IPS-NIHi7 (cell line): Measurements from ENCODE around the gene LRRC8E.
"Not testable (repeated sequence)": the region's sequence is repeated elsewhere in the genome, so short reads cannot be mapped to it uniquely, and the experiment has no call there.

Experiments
- DNase-seq: peaks from one replicate; pipeline ENCODE4 v3.0.0; 2012; ENCODE audit warnings: mixed read lengths; ENCODE audit errors: extremely low spot score

The LRRC8E gene

GRCh38 chr19:7920519-7921301, 32.4 kb downstream of the LRRC8E start:
- DNase-seq = peak; percentile 88

GRCh38 chr19:7921302-7921966, 33.1 kb downstream of the LRRC8E start:
- no peak for DNase-seq

- no peak for DNase-seq
Measured at GRCh38 chr19:7921967-7922835, 33.9 kb downstream of the LRRC8E start.

- no peak for DNase-seq
Measured at GRCh38 chr19:7922836-7923195, 34.5 kb downstream of the LRRC8E start.

- DNase-seq = no peak
Measured at GRCh38 chr19:7923295-7924191, 35.2 kb downstream of the LRRC8E start.

- no peak for DNase-seq
Measured at GRCh38 chr19:7924241-7924640, 35.9 kb downstream of the LRRC8E start.

GRCh38 chr19:7924651-7925170, 36.4 kb downstream of the LRRC8E start:
- DNase-seq = no peak

- DNase-seq = peak; percentile 86
Measured at GRCh38 chr19:7925171-7925851, 37.0 kb downstream of the LRRC8E start.

GRCh38 chr19:7926021-7926726, 37.9 kb downstream of the LRRC8E start, which contains the start of gene CTXN1:
TSS of gene CTXN1 (minus strand) at chr19:7926135. CDS start at chr19:7925538, 597 bp downstream.
- DNase-seq = peak; percentile 87

- no peak for DNase-seq
Measured at GRCh38 chr19:7926727-7927604, 38.7 kb downstream of the LRRC8E start.

GRCh38 chr19:7927605-7928333, 39.5 kb downstream of the LRRC8E start:
- DNase-seq = no peak

- DNase-seq = no peak
Measured at GRCh38 chr19:7928334-7928706, 40.0 kb downstream of the LRRC8E start.

- DNase-seq = peak; percentile 76
Measured at GRCh38 chr19:7928741-7929701, 40.7 kb downstream of the LRRC8E start.

GRCh38 chr19:7930030-7930429, 41.7 kb downstream of the LRRC8E start:
- not testable (repeated sequence) for DNase-seq

- DNase-seq = no peak
Measured at GRCh38 chr19:7930765-7931164, 42.5 kb downstream of the LRRC8E start.

GRCh38 chr19:7931221-7932061, 43.1 kb downstream of the LRRC8E start:
- DNase-seq = no peak
